SK-N-SH (cell line): ENCODE results near the gene DUS4L. TPM values are rescaled to one million over a fixed set of nuclear protein-coding genes. Genes with fewer than 3 reads are reported as not detected.

Experiments used
- CTCF ChIA-PET: fragments of 300-600, 350-600 bp; formaldehyde crosslinking; extraction: SDS; loops from one replicate; lab custom pipeline; 2021; lab: Yijun Ruan, JAX
- POLR2A ChIA-PET: fragments of 350-600 bp; sonication (Branson Sonifier 250); formaldehyde crosslinking; extraction: SDS; loops from one replicate; lab custom pipeline; 2020; ENCODE audit warnings: antibody characterized with exemption, inconsistent platforms; lab: Yijun Ruan, JAX
- DNase-seq: peaks from one replicate; pipeline ENCODE4 v3.0.0; 2012
- H2AFZ ChIP-seq: fragments of 200-600 bp; sonication (generic); 2 replicates; pipeline ENCODE4 v1.8.1; 2016; ENCODE audit warnings: antibody characterized with exemption, mild to moderate bottlenecking, low read depth
- H3F3A ChIP-seq: fragments of 200-600 bp; sonication (generic); replicated peaks from 2 replicates; pipeline ENCODE3; 2016; ENCODE audit warnings: antibody characterized with exemption, mild to moderate bottlenecking; ENCODE audit not compliant: insufficient read depth
- H3K27ac ChIP-seq, 2 experiments: fragments of 200-500 bp in 1 of 2; fragments of 200-600 bp in 1 of 2; sonication (Bioruptor generic) in 1 of 2; sonication (generic), shearing (Covaris generic) in 1 of 2; 2 replicates each; pipeline versions ENCODE4 v1.5.1 to v1.6.1; 2014 to 2016; ENCODE audit warnings: low read depth in 2 of 2, inconsistent platforms in 1 of 2, low read length in 1 of 2, mild to moderate bottlenecking in 1 of 2, mixed read lengths in 1 of 2
- H3K27me3 ChIP-seq: fragments of 200-600 bp; sonication (generic), shearing (Covaris generic); 2 replicates; pipeline ENCODE4 v1.6.1; 2016; ENCODE audit warnings: mixed run types; ENCODE audit not compliant: insufficient read depth
- H3K36me3 ChIP-seq, 2 experiments: fragments of 200-500 bp in 1 of 2; fragments of 200-600 bp in 1 of 2; sonication (Bioruptor generic) in 1 of 2; sonication (generic) in 1 of 2; replicated peaks in 1 of 2; 2 replicates each; pipeline versions ENCODE3 to v1.5.1; 2014 to 2016; ENCODE audit warnings: low read length in 1 of 2, mild to moderate bottlenecking in 1 of 2; ENCODE audit not compliant: insufficient read depth in 2 of 2, control insufficient read depth in 1 of 2
- H3K4me1 ChIP-seq, 2 experiments: fragments of 200-500 bp in 1 of 2; fragments of 200-600 bp in 1 of 2; sonication (Bioruptor generic) in 1 of 2; sonication (generic), shearing (Covaris generic) in 1 of 2; 2 replicates each; pipeline versions ENCODE4 v1.5.1 to v1.6.1; 2014 to 2016; ENCODE audit warnings: low read depth in 1 of 2, low read length in 1 of 2, mixed run types in 1 of 2; ENCODE audit not compliant: insufficient read depth in 2 of 2, control insufficient read depth in 1 of 2
- H3K4me2 ChIP-seq: fragments of 200-600 bp; sonication (generic), shearing (Covaris generic); 2 replicates; pipeline ENCODE4 v1.6.1; 2017; ENCODE audit warnings: mixed run types
- H3K4me3 ChIP-seq, 2 experiments: fragments of 200-500 bp in 1 of 2; fragments of 200-600 bp in 1 of 2; sonication (Bioruptor generic) in 1 of 2; sonication (generic), shearing (Covaris generic) in 1 of 2; 2 replicates each; pipeline versions ENCODE4 v1.5.1 to v1.8.1; 2014 to 2016; ENCODE audit warnings: low read depth in 2 of 2, inconsistent platforms in 1 of 2, low read length in 1 of 2, mild to moderate bottlenecking in 1 of 2, mixed read lengths in 1 of 2, moderate library complexity in 1 of 2
- H3K79me2 ChIP-seq: fragments of 200-600 bp; sonication (generic); 2 replicates; pipeline ENCODE4 v1.8.1; 2017; ENCODE audit warnings: mild to moderate bottlenecking; ENCODE audit not compliant: insufficient read depth
- H3K9ac ChIP-seq: fragments of 200-600 bp; sonication (generic); 2 replicates; pipeline ENCODE4 v1.6.1; 2017; ENCODE audit warnings: mixed run types
- H3K9me2 ChIP-seq: fragments of 200-600 bp; sonication (generic); 2 replicates; pipeline ENCODE4 v1.6.1; 2017; ENCODE audit warnings: mixed run types
- H3K9me3 ChIP-seq: fragments of 200-600 bp; sonication (generic); 2 replicates; pipeline ENCODE4 v1.6.1; 2017; ENCODE audit warnings: mixed run types, mild to moderate bottlenecking, moderate library complexity
- H4K20me1 ChIP-seq: fragments of 200-600 bp; sonication (generic); 2 replicates; pipeline ENCODE4 v1.6.1; 2017; ENCODE audit warnings: mild to moderate bottlenecking, mixed run types; ENCODE audit not compliant: insufficient read depth
- ELF1 ChIP-seq: IDR thresholded peaks from 2 replicates; pipeline ENCODE4 v1.4.0; 2012
- EP300 ChIP-seq, 2 experiments: IDR thresholded peaks; 2 replicates each; pipeline versions ENCODE4 v1.4.0 to v1.6.1; 2012; ENCODE audit warnings: borderline replicate concordance in 1 of 2, low read depth in 1 of 2, low read length in 1 of 2
- EZH2phosphoT487 ChIP-seq: fragments of 200-600 bp; sonication (generic); IDR thresholded peaks from 2 replicates; pipeline ENCODE4 v1.6.1; 2017; ENCODE audit warnings: low read depth, mixed run types, mild to moderate bottlenecking, antibody characterized with exemption, moderate library complexity, borderline replicate concordance
- FOSL2 ChIP-seq: IDR thresholded peaks from 2 replicates; pipeline ENCODE4 v1.4.0; 2012; ENCODE audit warnings: low read depth, mild to moderate bottlenecking, moderate library complexity, borderline replicate concordance
- FOXJ3 ChIP-seq: sonication (generic); formaldehyde crosslinking; IDR thresholded peaks from 2 replicates; pipeline ENCODE4 v1.5.1; 2020; ENCODE audit warnings: mild to moderate bottlenecking, missing genetic modification reagents
- FOXM1 ChIP-seq: IDR thresholded peaks from 2 replicates; pipeline ENCODE4 v1.4.0; 2012; ENCODE audit warnings: low read depth, mild to moderate bottlenecking
- GABPA ChIP-seq: IDR thresholded peaks from 2 replicates; pipeline ENCODE4 v1.4.0; 2012; ENCODE audit warnings: low read depth, mild to moderate bottlenecking
- IRF3 ChIP-seq: fragments of 150-350 bp; IDR thresholded peaks from 2 replicates; pipeline ENCODE4 v1.6.1; 2016; ENCODE audit warnings: mild to moderate bottlenecking, low read depth, low read length
- JUND ChIP-seq: IDR thresholded peaks from 2 replicates; pipeline ENCODE4 v1.4.0; 2012
- MEF2A ChIP-seq: IDR thresholded peaks from 2 replicates; pipeline ENCODE4 v1.4.0; 2012; ENCODE audit warnings: low read depth, borderline replicate concordance
- NFIC ChIP-seq: IDR thresholded peaks from 2 replicates; pipeline ENCODE4 v1.4.0; 2012; ENCODE audit warnings: borderline replicate concordance
- NRF1 ChIP-seq: IDR thresholded peaks from 2 replicates; pipeline ENCODE4 v1.6.1; 2012; ENCODE audit warnings: low read depth, mild to moderate bottlenecking, low read length
- POLR2AphosphoS5 ChIP-seq: IDR thresholded peaks from 2 replicates; pipeline ENCODE4 v1.6.1; 2012; ENCODE audit warnings: low read depth, low read length
- RAD21 ChIP-seq: IDR thresholded peaks from 2 replicates; pipeline ENCODE4 v1.6.1; 2012; ENCODE audit warnings: mild to moderate bottlenecking, low read length
- RCOR1 ChIP-seq: fragments of 150-350 bp; IDR thresholded peaks from 2 replicates; pipeline ENCODE4 v1.6.1; 2017; ENCODE audit warnings: antibody characterized with exemption, low read length
- RFX5 ChIP-seq: IDR thresholded peaks from 2 replicates; pipeline ENCODE4 v1.6.1; 2012; ENCODE audit warnings: mild to moderate bottlenecking, improper control_type of control experiment, low read length
- RXRA ChIP-seq: IDR thresholded peaks from 2 replicates; pipeline ENCODE4 v1.4.0; 2012; ENCODE audit warnings: low read depth, mild to moderate bottlenecking, borderline replicate concordance
- TAF1 ChIP-seq: IDR thresholded peaks from 2 replicates; pipeline ENCODE4 v1.6.1; 2012; ENCODE audit warnings: low read depth, mild to moderate bottlenecking, low read length, moderate library complexity, borderline replicate concordance
- whole genome bisulfite sequencing: methylation state at CpG from one replicate; pipeline ENCODE4 v1.1.6; 2017; ENCODE audit warnings: low lambda C conversion rate; 5-methylcytosine and 5-hydroxymethylcytosine counted together
- polyA plus RNA-seq, 3 experiments: library from polyadenylated mRNA; depleted of rRNA; stranded (reverse); fragments of >200 nt; gene quantifications; 2 replicates each; pipeline ENCODE4 v1.2.3, GENCODE V29; 2012
- TF ChIP-seq, protein P1 (sequence below): IDR thresholded peaks from 2 replicates; pipeline ENCODE4; 2012

Gene DUS4L
- polyA plus RNA-seq, 1 of the 3 experiments (the other 2 are of a cell fraction): 9.7 TPM

- Histone ChIP-seq H3K27me3 (no peaks in the 10 kb centered on the region), H3K36me3 (peaks cover 75 to 81% of the 10 kb centered on the region in 2 experiments), H3K9ac (no peak overlapping the region), H4K20me1 (no peaks in the 10 kb centered on the region), H3K9me2 (no peaks in the 10 kb centered on the region), H3F3A (no peaks in the 10 kb centered on the region), H3K4me2 (no peak overlapping the region), H3K79me2 (peaks cover 11% of the 10 kb centered on the region; the same call in 1 of the 2 replicates), H3K4me1 (no peaks in the 10 kb centered on the region), H3K4me3 (no peak overlapping the region), H2AFZ (no peak overlapping the region), H3K27ac (no peak overlapping the region), H3K9me3 (no peaks in the 10 kb centered on the region)
- TF ChIP-seq GABPA (no peak), JUND (no peak), EP300 (IDR thresholded peaks at IDR 0.05; ENCODE audit: borderline replicate concordance in 1 of 2, low read depth in 1 of 2, low read length in 1 of 2) (no peak), NRF1 (no peak), ELF1 (no peak), FOXM1 (no peak), RCOR1 (no peak), MEF2A (no peak), RFX5 (no peak), RAD21 (no peak), RXRA (no peak), NFIC (no peak), TAF1 (no peak), FOXJ3 (CRISPR knock-in tag) (no peak), IRF3 (no peak), FOSL2 (no peak), EZH2phosphoT487 (no peak)
- TF ChIP-seq, protein P1, sequence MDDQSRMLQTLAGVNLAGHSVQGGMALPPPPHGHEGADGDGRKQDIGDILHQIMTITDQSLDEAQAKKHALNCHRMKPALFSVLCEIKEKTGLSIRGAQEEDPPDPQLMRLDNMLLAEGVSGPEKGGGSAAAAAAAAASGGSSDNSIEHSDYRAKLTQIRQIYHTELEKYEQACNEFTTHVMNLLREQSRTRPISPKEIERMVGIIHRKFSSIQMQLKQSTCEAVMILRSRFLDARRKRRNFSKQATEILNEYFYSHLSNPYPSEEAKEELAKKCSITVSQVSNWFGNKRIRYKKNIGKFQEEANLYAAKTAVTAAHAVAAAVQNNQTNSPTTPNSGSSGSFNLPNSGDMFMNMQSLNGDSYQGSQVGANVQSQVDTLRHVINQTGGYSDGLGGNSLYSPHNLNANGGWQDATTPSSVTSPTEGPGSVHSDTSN: no peak
- POLR2A ChIA-PET: no interaction called here
- 90% methylated on average over 4 of the region's 4 CpGs for WGBS
- no peak for DNase-seq
- CTCF ChIA-PET: interaction anchor here (0.9 to 1.4 kb wide), 3 partner anchors 111 to 423 kb away, joined by 3 to 7 read pairs (median 3); no protein-coding TSS in a partner anchor
Measured at GRCh38 chr7:107573537-107573936, 9.8 kb downstream of the DUS4L start.

GRCh38 chr7:107579554-107579884, 15.7 kb downstream of the DUS4L start:
- peak overlapping the region; percentile 80 for H2AFZ ChIP-seq
- peaks cover 58% of the 10 kb centered on the region for H3K79me2 ChIP-seq
- H4K20me1 ChIP-seq: no peaks in the 10 kb centered on the region
- WGBS: 5% methylated on average over 9 of the region's 9 CpGs
- CTCF ChIA-PET: interaction anchor here (0.9 to 1.9 kb wide), 4 partner anchors 15 to 300 kb away, joined by 3 to 11 read pairs (median 6); no protein-coding TSS in a partner anchor
- TF ChIP-seq, protein P1: no peak
- TF ChIP-seq POLR2AphosphoS5: no peak
- no peak for TF ChIP-seq GABPA
- TF ChIP-seq, all 33 proteins: peak for 0
- H3K9me2 ChIP-seq: no peaks in the 10 kb centered on the region
- H3K9ac ChIP-seq: peak overlapping the region; percentile 90
- peak overlapping the region; percentile 77 to 98 for H3K4me3 ChIP-seq
- H3F3A ChIP-seq: no peaks in the 10 kb centered on the region
- peak overlapping the region; percentile 68 to 95 for H3K27ac ChIP-seq
- no peaks in the 10 kb centered on the region for H3K27me3 ChIP-seq
- POLR2A ChIA-PET: interaction anchor here (2.2 kb wide), 1 partner anchor 15 kb away, joined by 14 read pairs; the partner anchor contains the start of genes COG5 and DUS4L
- H3K36me3 ChIP-seq: peaks cover 46 to 47% of the 10 kb centered on the region in 2 experiments
- peaks cover 12 to 23% of the 10 kb centered on the region in 2 experiments; a peak in 2 of 4 replicates for H3K4me1 ChIP-seq
- peak overlapping the region; percentile 70 for H3K4me2 ChIP-seq
- no peak for DNase-seq
- no peaks in the 10 kb centered on the region for H3K9me3 ChIP-seq
